Uterus (tissue), 4 donors: ENCODE results near the gene CAPS. TPM values are rescaled to one million over a fixed set of nuclear protein-coding genes. Genes with fewer than 3 reads are reported as not detected.

Source experiments
- DNase-seq, 2 donors: peaks; one replicate each; pipeline ENCODE4 v3.0.0-alpha.2; 2019 to 2020
- H3K27ac ChIP-seq, 2 donors: fragments of 200-600 bp; sonication (generic); 1 replicate in 1 of 2; 2 replicates in 1 of 2; pipeline ENCODE4 v1.5.1; 2016 to 2018
- H3K27me3 ChIP-seq, 2 donors: fragments of 200-600 bp; sonication (generic); one replicate each; pipeline ENCODE4 v1.5.1; 2018 to 2019; ENCODE audit warnings: control low read depth in 1 of 2
- H3K36me3 ChIP-seq, 2 donors: fragments of 200-600 bp; sonication (generic); one replicate each; pipeline ENCODE4 v1.5.1; 2019; ENCODE audit warnings: control low read depth in 1 of 2
- H3K4me1 ChIP-seq, 2 donors: fragments of 200-600 bp; sonication (generic); one replicate each; pipeline ENCODE4 v1.5.1; 2018 to 2019; ENCODE audit warnings: control low read depth in 1 of 2
- H3K4me3 ChIP-seq, 2 donors: fragments of 200-600 bp; sonication (generic); 1 replicate in 1 of 2; 2 replicates in 1 of 2; pipeline ENCODE4 v1.5.1; 2018 to 2019; ENCODE audit warnings: mild to moderate bottlenecking in 1 of 2
- H3K9me3 ChIP-seq, 2 donors: fragments of 200-600 bp; sonication (generic); one replicate each; pipeline ENCODE4 v1.5.1; 2019; ENCODE audit warnings: control low read depth in 1 of 2
- CTCF ChIP-seq, 4 experiments: fragments of 200-600 bp in 2 of 4; fragments of 450-650 bp in 2 of 4; sonication (generic) in 2 of 4; IDR thresholded peaks; one replicate each; pipeline ENCODE4 v1.5.1; 2016 to 2019; ENCODE audit warnings: antibody characterized with exemption in 4 of 4, mild to moderate bottlenecking in 2 of 4, moderate library complexity in 1 of 4
- POLR2A ChIP-seq, 2 donors: fragments of 450-650 bp; IDR thresholded peaks; one replicate each; pipeline ENCODE4 v1.6.1; 2016; ENCODE audit warnings: antibody characterized with exemption in 2 of 2, mild to moderate bottlenecking in 1 of 2, moderate library complexity in 1 of 2
- intact Hi-C: fragments of 100-400 bp; cut with DNase I; formaldehyde crosslinking; loops from one replicate; pipeline ENCODE4 v1.15.1; 2023; ENCODE audit warnings: low total_unique reads
- total RNA-seq, 4 donors: library from RNA; depleted of rRNA in 3 of 4; stranded (reverse); fragments of >200 nt in 3 of 4; gene quantifications; one replicate each; pipeline versions ENCODE4 v1.1.0 to v1.2.4, GENCODE V29; 2014 to 2023
- donor health status: DM: yes; HTN: yes; CAD: no.

CAPS gene
- total RNA-seq, 4 donors from 2014 or later, result 2.0 to 48.7 (median 12.4) TPM

GRCh38 chr19:5943045-5943444 is 29.0 kb downstream of the CAPS start:
- Histone ChIP-seq H3K4me1 (peaks cover 0 to 8% of the 10 kb centered on the region in 2 donors), H3K4me3 (no peak overlapping the region), H3K36me3 (no peaks in the 10 kb centered on the region), H3K27ac (peak overlapping the region; percentile 31 to 40), H3K27me3 (no peaks in the 10 kb centered on the region), H3K9me3 (no peaks in the 10 kb centered on the region)
- TF ChIP-seq POLR2A (IDR thresholded peaks at IDR 0.05) (no peak), CTCF (IDR thresholded peaks at IDR 0.05) (no peak)
- intact Hi-C loops, result no loop called here
- DNase-seq, result no peak

GRCh38 chr19:5943623-5944022 is 29.6 kb downstream of the CAPS start:
- Histone ChIP-seq H3K4me3 (no peak overlapping the region), H3K36me3 (no peaks in the 10 kb centered on the region), H3K27me3 (no peaks in the 10 kb centered on the region), H3K27ac (peak overlapping the region; percentile 31 to 40), H3K9me3 (no peaks in the 10 kb centered on the region), H3K4me1 (peaks cover 0 to 9% of the 10 kb centered on the region in 2 donors)
- DNase-seq, result no peak
- intact Hi-C loops, result no loop called here
- TF ChIP-seq CTCF (IDR thresholded peaks at IDR 0.05) (no peak), POLR2A (IDR thresholded peaks at IDR 0.05) (no peak)

- no peaks in the 10 kb centered on the region for H3K36me3 ChIP-seq
- intact Hi-C loops, result no loop called here
- DNase-seq, result peak; percentile 81 to 83
- H3K9me3 ChIP-seq, result no peaks in the 10 kb centered on the region
- TF ChIP-seq POLR2A (IDR thresholded peaks at IDR 0.05) (no peak), CTCF (IDR thresholded peaks at IDR 0.05) (no peak)
- peaks cover 10 to 25% of the 10 kb centered on the region in 2 donors for H3K4me1 ChIP-seq
- peak overlapping the region; percentile 50 to 78 for H3K27ac ChIP-seq
- H3K4me3 ChIP-seq, result no peak overlapping the region
- no peaks in the 10 kb centered on the region for H3K27me3 ChIP-seq
Measured at GRCh38 chr19:5947435-5947834, 33.4 kb downstream of the CAPS start.

- intact Hi-C loops, result no loop called here
- Histone ChIP-seq H3K4me3 (no peak overlapping the region), H3K9me3 (no peaks in the 10 kb centered on the region), H3K27me3 (no peaks in the 10 kb centered on the region), H3K36me3 (no peaks in the 10 kb centered on the region), H3K27ac (peak overlapping the region; percentile 50 to 78), H3K4me1 (peaks cover 10 to 29% of the 10 kb centered on the region in 2 donors)
- no peak for TF ChIP-seq CTCF (IDR thresholded peaks at IDR 0.05)
- TF ChIP-seq POLR2A (IDR thresholded peaks at IDR 0.05), result no peak
- no peak for DNase-seq
Measured at GRCh38 chr19:5948752-5949564, 34.9 kb downstream of the CAPS start.

- intact Hi-C loops, result no loop called here
- Histone ChIP-seq H3K4me1 (peaks cover 10 to 29% of the 10 kb centered on the region in 2 donors), H3K36me3 (no peaks in the 10 kb centered on the region), H3K27ac (peak overlapping the region; percentile 50 to 78), H3K4me3 (no peak overlapping the region), H3K27me3 (no peaks in the 10 kb centered on the region), H3K9me3 (no peaks in the 10 kb centered on the region)
- no peak for DNase-seq
- TF ChIP-seq POLR2A (IDR thresholded peaks at IDR 0.05) (no peak), CTCF (IDR thresholded peaks at IDR 0.05) (no peak)
Measured at GRCh38 chr19:5949792-5950305, 35.8 kb downstream of the CAPS start.
